ENCODE measurements around the gene AHCYL2.
"Not testable (repeated sequence)": the region's sequence is repeated elsewhere in the genome, so short reads cannot be mapped to it uniquely, and the experiment has no call there.

AHCYL2 gene

DNA sequence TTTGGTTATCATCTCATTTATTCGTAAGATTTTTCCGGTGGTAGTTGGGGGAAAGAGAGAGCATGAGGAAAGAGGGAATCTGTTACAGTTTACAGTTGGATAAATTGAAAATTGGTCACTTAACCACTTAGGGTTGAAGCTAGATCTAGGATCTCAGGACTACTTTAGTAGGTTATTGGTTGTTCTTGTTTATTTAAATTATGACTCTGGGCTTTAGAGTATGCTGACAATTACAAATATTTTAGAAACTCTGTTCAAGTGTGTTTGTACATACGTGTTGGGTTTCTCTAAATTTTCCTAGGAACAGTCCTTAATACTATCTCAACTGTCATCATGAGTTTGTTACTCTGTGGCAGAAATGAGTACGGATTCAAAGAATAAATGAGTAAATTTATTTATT is 160.8 kb downstream of the AHCYL2 start:
- no peak for DNase-seq (ENCODE audit: low read depth)

DNA sequence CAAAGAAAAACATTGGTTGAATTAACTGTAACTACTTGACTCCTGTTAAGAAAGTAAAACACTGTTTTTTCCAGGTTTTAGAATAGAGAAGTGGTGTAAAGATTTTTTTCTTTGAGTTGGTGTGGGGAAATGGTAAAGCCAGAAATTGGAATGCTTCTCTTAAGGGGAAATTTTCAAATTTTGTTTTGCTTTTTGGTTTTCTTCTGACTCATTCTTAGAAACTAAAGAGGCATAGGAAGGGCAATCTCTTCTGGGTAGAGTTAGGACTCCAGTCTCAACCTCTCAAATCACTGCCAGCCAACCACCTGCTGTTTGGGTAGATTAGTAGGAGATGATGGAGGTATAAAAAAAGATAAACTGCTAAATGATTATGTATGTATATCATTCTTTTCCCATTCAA is 161.7 kb downstream of the AHCYL2 start:
- DNase-seq (ENCODE audit: low read depth): no peak

DNA sequence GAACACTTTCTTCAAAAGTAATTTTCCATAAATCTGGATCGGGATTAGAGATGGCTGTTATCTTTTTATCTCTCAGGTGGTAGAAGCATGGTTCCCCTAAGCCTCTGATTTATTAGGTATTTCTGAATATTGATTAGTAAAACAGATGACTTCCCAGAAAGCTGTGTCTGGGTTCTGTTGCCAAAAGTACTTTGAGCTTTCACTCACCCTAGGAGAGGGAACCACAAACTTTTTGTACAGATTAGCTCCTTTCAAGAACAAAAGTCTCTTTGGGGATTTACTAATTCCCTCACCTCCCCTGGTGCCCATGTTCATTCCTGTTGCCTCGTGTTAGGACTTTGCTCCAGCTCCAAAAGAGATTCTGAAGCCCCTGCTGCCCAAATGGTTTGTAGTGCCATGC is 162.7 kb downstream of the AHCYL2 start:
- DNase-seq (ENCODE audit: low read depth): no peak

DNA sequence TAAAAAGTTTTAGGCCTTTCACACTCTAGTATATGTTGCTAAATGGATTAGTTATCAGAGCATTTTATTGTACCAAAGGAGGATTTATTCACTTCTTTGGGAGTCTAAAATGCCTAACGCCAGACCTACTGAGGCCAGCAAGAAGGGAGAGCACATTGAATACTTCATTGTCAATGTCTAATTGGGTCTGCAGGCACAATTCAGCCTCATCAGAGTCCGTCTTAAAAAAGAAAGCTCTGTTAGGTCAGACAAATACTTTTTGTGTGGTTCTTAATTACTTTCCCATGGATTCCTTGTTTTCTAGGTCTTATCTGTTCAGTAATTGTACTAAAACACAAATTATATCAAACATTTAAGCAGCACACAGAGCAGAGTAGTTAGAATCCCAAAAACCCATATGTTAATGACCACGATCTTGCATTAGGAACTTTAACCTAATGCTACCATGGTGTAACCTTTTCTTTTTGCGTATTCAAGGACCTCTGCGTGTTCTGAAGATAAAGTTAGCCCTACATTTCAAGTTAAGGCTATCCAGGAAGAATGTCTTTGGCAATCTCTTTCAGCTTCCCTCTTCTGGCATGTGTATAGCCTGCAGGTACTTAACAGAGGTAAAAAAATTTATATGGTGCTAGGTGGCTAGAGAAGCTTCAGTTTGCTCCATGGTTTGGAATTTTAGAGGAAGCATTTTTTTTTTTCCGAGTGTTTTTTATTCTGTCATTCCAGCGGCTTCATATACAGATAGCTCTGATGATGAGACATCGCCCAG is 163.7 kb downstream of the AHCYL2 start:
- DNase-seq (ENCODE audit: low read depth): no peak

DNA sequence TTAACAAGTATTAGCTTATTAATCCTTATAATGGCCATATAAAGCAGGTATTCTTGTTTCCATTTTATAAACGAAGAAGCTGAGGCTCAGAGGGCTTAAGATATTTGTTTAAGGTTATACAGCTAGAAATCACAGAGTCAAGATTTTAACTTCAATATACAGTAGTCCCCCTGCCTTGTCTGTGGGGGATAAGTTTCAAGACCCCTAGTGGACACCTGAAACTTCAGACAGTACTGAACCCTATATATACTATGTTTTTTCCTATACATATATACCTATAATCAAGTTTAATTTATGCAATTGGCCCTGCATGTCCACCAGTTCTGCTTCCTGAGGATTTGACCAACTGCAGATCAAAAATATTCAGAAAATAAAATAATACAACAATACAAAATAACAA is 165.0 kb downstream of the AHCYL2 start:
- no peak for DNase-seq (ENCODE audit: low read depth)

DNA sequence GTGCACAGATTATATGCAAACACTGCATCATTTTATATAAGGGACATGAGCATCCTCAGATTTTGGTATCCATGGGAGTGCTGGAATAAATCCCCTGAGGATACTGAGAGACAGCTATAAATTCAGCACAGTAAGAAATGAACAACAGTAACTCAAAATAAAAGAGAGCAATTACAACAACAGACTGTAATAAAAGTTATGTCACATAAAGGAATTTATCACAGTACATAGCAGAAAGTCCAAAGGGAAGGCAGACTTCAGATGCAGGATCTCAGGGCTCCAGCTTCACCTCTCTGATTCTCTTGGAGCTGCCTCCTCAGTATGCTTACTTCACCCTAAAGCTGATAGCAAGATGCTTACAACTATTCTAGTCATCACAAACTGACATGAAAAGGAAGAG is 165.5 kb downstream of the AHCYL2 start:
- no peak for DNase-seq (ENCODE audit: low read depth)

DNA sequence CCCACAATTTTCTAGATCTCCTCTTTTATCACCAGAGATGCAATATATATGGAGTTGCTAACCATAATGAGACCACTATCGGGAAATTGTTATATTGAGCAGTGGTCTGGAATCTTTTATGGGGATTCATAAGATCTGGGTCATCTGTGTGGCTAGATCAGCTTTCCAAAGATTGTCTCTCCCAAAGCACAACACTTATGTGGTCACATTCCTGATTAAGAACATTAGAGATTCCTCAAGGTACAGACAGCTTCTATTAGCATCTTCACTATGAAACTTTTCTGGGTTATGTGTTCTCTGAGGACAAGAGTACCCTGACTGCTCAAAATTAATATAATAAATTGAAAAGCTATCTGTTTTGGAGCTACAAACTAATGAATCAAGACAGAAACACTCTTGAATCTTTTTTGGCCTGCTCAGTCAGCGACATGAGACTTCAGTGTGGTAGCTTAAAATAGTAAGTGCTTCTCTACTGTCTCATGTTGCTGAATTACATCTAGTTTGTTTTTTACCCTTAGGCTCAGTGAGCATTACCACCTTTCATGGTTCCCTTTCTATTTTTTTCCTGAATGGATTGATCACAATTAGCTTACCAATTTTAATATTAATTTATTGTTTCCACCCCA is 166.8 kb downstream of the AHCYL2 start:
- DNase-seq (ENCODE audit: low read depth): no peak

- DNase-seq (ENCODE audit: low read depth): no peak
Measured at GRCh38 chr7:129393255-129393654, 168.4 kb downstream of the AHCYL2 start.

DNA sequence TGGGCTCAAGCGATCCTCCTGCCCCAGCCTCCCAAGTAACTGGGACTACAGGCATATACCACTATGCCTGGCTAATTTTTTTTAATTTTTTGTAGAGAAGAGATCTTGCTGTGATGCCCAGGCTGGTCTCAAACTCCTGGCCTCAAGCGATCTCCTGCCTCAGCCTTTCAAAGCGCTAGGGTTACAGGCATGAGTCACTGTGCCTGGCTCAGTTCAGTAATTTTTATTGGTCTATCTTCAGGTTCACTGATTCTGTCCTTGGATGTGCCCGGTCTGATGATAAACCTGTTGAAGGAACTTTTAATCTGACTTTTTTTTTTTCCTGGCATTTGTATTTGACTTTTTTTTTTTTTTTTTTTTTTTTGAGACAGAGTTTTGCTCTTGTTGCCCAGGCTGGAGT is 169.3 kb downstream of the AHCYL2 start:
- no peak for DNase-seq (ENCODE audit: low read depth)

GRCh38 chr7:129394982-129395914 is 170.4 kb downstream of the AHCYL2 start:
- DNase-seq (ENCODE audit: low read depth): no peak

DNA sequence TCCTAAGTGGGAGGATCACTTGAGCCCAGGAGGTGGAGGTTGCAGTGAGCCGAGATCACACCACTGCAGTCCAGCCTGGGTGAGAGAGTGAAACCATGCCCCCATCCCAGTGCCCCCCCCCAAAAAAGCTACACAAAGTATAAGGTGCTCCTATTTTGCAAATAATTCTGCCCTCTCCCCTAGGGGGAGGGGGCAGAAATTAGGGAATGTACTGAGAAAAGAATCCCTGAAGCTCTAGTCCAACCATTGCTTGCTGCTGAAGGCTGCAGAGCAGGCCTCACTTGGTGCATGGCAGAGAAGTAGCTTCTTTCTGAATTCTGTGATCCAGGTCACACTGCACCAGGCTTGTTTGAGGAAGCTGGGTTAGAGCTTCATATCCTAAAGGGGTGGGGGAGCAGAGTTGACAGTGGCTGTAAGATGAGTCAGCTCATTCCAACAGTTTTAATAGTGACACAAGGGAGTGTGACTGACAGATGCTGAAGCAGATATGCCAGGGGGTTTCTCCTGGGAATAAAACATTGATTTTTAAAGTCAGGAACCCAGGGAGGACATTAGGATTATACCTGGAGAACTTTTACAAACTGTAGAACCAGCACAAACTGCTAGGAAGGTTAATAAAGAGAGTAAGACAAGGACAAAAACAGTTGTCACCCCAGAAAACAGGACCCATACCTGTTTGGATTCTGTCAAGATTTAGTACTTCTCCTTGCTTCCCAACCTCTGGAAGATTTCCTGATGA is 176.6 kb downstream of the AHCYL2 start:
- no peak for DNase-seq (ENCODE audit: low read depth)

DNA sequence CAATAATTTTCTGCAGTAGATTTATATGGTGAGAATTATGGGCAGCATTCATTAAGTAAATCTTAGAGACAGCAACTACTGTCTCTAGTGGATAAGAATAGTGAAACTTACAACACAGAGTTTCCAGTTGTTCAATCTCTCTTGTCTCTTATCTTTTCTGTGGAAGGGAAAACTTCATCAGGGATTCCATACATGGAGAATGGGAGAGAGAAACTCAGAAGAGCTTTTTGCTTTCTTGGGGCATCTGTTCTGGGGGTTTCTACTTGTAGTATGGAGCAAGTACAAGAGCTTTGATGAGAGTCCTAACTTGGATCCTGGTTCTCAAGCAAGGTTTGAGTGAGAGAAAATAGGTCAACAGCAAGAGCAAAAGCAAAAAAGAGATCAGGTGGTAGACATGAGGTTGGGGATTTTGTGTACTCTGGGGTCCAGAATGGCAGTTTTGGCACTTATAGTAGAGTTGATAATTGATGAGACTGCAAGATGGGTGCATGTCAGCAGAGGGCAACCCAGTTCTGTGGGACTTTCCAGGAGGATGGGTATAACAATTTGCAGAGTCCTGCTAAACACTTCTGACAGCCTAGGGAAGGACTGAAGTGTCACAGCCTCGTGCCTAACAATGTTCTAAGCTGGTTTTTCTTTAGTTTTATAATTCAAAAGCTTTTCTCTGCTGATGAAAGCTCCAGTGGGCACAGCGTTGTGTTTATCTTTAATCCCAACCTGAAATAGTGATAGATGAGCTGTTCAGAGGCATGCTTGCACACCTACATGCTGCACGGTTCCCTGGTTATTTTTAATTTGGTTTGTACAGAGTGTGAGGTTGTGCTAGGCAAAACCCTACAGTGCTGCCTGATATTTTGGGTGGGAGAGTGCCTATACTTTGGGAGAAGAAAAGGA is 177.4 kb downstream of the AHCYL2 start:
- DNase-seq (ENCODE audit: low read depth): no peak

- no peak for DNase-seq (ENCODE audit: low read depth)
Measured at GRCh38 chr7:129405527-129405926, 180.7 kb downstream of the AHCYL2 start.

DNA sequence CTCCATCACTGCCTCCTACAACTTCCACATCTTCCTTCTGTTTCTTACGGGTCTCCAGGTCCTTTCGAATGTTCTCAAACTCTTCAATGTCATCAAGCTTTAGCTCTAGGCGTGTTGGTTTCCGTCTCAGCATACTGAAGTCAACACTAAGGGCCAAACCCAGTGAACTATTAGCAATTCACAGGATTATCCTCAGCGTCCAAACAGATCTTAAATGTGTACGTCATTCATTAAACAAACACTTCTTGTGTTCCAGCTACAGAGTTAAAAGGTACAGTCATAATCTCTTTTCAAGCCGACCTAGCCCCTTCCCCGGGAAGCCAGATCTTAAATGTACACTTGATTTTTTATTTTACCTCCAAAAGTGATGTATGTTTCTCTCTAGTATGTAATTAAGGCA is 185.4 kb downstream of the AHCYL2 start:
- not testable (repeated sequence) for DNase-seq (ENCODE audit: low read depth)

GRCh38 chr7:129412501-129412900 is 187.7 kb downstream of the AHCYL2 start:
- no peak for DNase-seq (ENCODE audit: low read depth)

GRCh38 chr7:129417073-129417472 is 192.2 kb downstream of the AHCYL2 start:
- no peak for DNase-seq (ENCODE audit: low read depth)

DNA sequence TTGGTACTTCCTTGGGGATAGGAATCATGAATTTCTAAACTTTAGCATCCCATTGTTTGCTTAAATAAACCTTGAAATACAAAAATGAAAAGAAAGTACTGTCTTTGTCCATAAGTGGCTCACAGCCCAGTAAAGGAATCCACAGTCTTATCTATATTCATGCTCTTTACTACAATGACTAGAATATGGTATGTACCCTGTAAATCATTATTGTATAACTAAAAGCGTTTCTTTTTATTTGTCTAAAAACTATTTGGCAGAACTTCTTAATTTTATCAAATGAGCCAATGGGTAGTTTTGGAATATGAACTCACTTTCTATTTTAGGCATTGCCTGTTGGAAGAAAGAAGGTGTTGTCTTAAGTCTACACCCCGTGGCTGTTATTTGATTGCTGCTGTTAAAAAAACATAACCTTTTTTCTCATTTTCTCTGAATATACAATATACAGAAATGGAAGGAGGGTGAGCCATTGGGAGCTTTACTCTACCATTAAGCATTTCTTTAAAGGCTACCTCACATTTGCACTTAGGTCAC is 197.0 kb downstream of the AHCYL2 start:
- DNase-seq (ENCODE audit: low read depth): no peak

- no peak for DNase-seq (ENCODE audit: low read depth)
Measured at GRCh38 chr7:129422727-129423126, 197.9 kb downstream of the AHCYL2 start.

DNA sequence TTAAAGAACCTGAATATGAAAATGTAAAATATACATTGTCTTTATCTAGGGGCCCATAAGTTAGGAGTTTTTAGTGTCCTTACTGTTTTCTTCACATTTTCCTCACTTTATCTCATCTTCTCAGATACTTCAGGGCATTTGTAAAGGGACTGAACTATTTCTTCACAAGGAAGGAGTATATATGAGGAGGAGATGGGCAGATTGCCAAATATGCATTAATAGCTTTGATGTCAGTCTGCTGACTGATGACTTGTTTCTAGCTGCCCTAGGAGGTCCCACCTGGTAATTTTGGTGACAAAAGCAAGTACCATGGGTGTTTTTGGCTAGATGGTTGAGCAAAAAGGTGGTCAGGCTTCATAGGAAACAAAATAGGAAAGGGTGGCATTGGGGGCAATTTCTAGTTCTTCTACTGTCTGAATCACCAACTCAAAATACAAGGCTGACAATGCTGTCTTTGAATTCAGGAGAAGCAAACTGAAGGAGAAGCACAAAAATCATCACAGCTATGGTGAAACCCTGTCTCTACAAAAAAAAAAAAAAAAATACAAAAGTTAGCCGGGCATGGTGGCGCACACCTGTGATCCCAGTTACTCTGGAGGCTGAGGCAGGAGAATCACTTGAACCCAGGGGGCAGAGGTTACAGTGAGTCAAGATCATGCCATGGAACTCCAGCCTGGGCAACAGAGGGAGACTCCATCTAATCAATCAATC is 199.0 kb downstream of the AHCYL2 start:
- no peak for DNase-seq (ENCODE audit: low read depth)

DNA sequence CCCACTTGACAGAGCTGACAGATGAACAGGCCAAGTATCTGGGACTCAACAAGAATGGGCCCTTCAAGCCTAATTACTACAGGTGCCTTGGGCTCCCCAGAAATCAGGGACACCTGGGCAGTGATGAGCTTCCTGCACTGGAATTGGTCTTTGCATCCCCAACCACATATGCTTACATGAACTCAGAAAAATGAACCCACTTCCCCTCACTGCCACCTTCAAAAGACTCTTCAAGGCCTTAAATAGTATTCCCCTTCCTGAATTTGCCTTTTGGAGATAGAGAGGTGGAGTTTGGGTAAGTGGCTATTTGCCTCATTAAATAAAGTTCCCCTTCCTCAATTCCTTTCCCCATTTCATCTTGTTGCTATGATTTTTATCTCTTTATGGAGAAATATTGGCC is 201.7 kb downstream of the AHCYL2 start:
- DNase-seq (ENCODE audit: low read depth): no peak
